H4 (cell line): Measurements from ENCODE around the gene CDYL. TPM values are rescaled to one million over a fixed set of nuclear protein-coding genes. Genes with fewer than 3 reads are reported as not detected.
"Not testable (repeated sequence)": the region's sequence is repeated elsewhere in the genome, so short reads cannot be mapped to it uniquely, and the experiment has no call there.

ENCODE experiments used
- DNase-seq: peaks from one replicate; pipeline ENCODE4 v3.0.0-alpha.2; 2015; ENCODE audit warnings: low spot score
- total RNA-seq: library from RNA; depleted of rRNA; stranded (reverse); fragments of >200 nt; shearing (Covaris generic); gene quantifications from 2 replicates; pipeline ENCODE4 v1.2.3, GENCODE V29; 2014

The CDYL gene
- total RNA-seq, 1 experiment from 2014 or later, result 16.0 TPM

- DNase-seq, result no peak
Observed at GRCh38 chr6:4803343-4803744, 27.1 kb downstream of the CDYL start.

- peak; percentile 44 for DNase-seq
Observed at GRCh38 chr6:4804095-4804494, 27.9 kb downstream of the CDYL start.

GRCh38 chr6:4805553-4806336 is 29.5 kb downstream of the CDYL start:
- peak; percentile 60 for DNase-seq

GRCh38 chr6:4806337-4806725 is 30.1 kb downstream of the CDYL start:
- no peak for DNase-seq

- no peak for DNase-seq
Observed at GRCh38 chr6:4806791-4807190, 30.6 kb downstream of the CDYL start.

GRCh38 chr6:4808396-4808795 is 32.2 kb downstream of the CDYL start:
- no peak for DNase-seq

GRCh38 chr6:4809999-4810918 is 34.1 kb downstream of the CDYL start:
- peak; percentile 34 for DNase-seq

- no peak for DNase-seq
Observed at GRCh38 chr6:4812068-4812467, 35.9 kb downstream of the CDYL start.

- DNase-seq, result no peak
Observed at GRCh38 chr6:4813055-4813454, 36.9 kb downstream of the CDYL start.

- DNase-seq, result no peak
Observed at GRCh38 chr6:4814212-4814611, 38.0 kb downstream of the CDYL start.

- DNase-seq, result no peak
Observed at GRCh38 chr6:4814987-4815386, 38.8 kb downstream of the CDYL start.

GRCh38 chr6:4815584-4815983 is 39.4 kb downstream of the CDYL start:
- no peak for DNase-seq

GRCh38 chr6:4816904-4817303 is 40.7 kb downstream of the CDYL start:
- no peak for DNase-seq

- DNase-seq, result no peak
Observed at GRCh38 chr6:4817551-4817950, 41.3 kb downstream of the CDYL start.

GRCh38 chr6:4818272-4818938 is 42.2 kb downstream of the CDYL start:
- DNase-seq, result no peak

GRCh38 chr6:4819706-4820283 is 43.6 kb downstream of the CDYL start:
- no peak for DNase-seq

GRCh38 chr6:4820704-4821276 is 44.6 kb downstream of the CDYL start:
- no peak for DNase-seq

GRCh38 chr6:4822476-4822875 is 46.3 kb downstream of the CDYL start:
- no peak for DNase-seq

GRCh38 chr6:4828187-4828698 is 52.0 kb downstream of the CDYL start:
- DNase-seq, result no peak

- no peak for DNase-seq
Observed at GRCh38 chr6:4829089-4829488, 52.9 kb downstream of the CDYL start.

GRCh38 chr6:4835540-4835939 is 59.3 kb downstream of the CDYL start:
- DNase-seq, result not testable (repeated sequence)
